PC-9 (cell line): ENCODE measurements around the gene CALM1. TPM values are rescaled to one million over a fixed set of nuclear protein-coding genes. Genes with fewer than 3 reads are reported as not detected.

ENCODE experiments used
- BruUV-seq: library from RNA; stranded (reverse); fragments of 400-500 nt; replicated peaks from 2 replicates; lab custom pipeline; 2021; lab: Mats Ljungman, UMichigan
- CTCF ChIA-PET: fragments of 300-600 bp; sonication (Branson Sonifier 250); formaldehyde crosslinking; loops from one replicate; lab custom pipeline; 2022; ENCODE audit warnings: antibody characterized with exemption; lab: Charles Lee
- POLR2A ChIA-PET: fragments of 300-600 bp; sonication (Branson Sonifier 250); formaldehyde crosslinking; loops from one replicate; lab custom pipeline; 2022; ENCODE audit warnings: antibody characterized with exemption; ENCODE audit not compliant: unreplicated experiment; lab: Charles Lee
- DNase-seq, 2 experiments: peaks; one replicate each; pipeline versions ENCODE4 v3.0.0 to v3.0.0-alpha.2; 2015 to 2022; ENCODE audit warnings: mixed read lengths in 1 of 2
- H2AFZ ChIP-seq: fragments of 200-600 bp; sonication (generic); 2 replicates; pipeline ENCODE4 v1.8.1; 2017; ENCODE audit warnings: antibody characterized with exemption
- H3F3A ChIP-seq: fragments of 200-600 bp; sonication (generic); 2 replicates; pipeline ENCODE4 v1.8.1; 2017; ENCODE audit warnings: antibody characterized with exemption, mild to moderate bottlenecking, low read depth; ENCODE audit not compliant: insufficient read depth
- H3K27ac ChIP-seq: fragments of 200-600 bp; sonication (generic); 2 replicates; pipeline ENCODE4 v1.6.1; 2016; ENCODE audit warnings: mixed run types
- H3K27me3 ChIP-seq: fragments of 200-600 bp; sonication (generic); 2 replicates; pipeline ENCODE4 v1.6.1; 2016; ENCODE audit warnings: low read depth, mixed run types; ENCODE audit not compliant: insufficient read depth
- H3K36me3 ChIP-seq: fragments of 200-600 bp; sonication (generic); 2 replicates; pipeline ENCODE4 v1.6.1; 2016; ENCODE audit warnings: low read depth, mixed run types
- H3K4me1 ChIP-seq: fragments of 200-600 bp; sonication (generic); replicated peaks from 2 replicates; pipeline ENCODE4 v1.6.1; 2016; ENCODE audit warnings: mixed run types; ENCODE audit not compliant: insufficient read depth
- H3K4me2 ChIP-seq: fragments of 200-600 bp; sonication (generic); 2 replicates; pipeline ENCODE4 v1.6.1; 2017; ENCODE audit warnings: mixed run types
- H3K4me3 ChIP-seq: fragments of 200-600 bp; sonication (generic); 2 replicates; pipeline ENCODE4 v1.6.1; 2016; ENCODE audit warnings: mixed run types
- H3K79me2 ChIP-seq: fragments of 200-600 bp; sonication (generic); 2 replicates; pipeline ENCODE4 v1.6.1; 2017; ENCODE audit warnings: low read depth, mixed run types
- H3K9me2 ChIP-seq: fragments of 200-600 bp; sonication (generic); 2 replicates; pipeline ENCODE4 v1.8.1; 2017; ENCODE audit warnings: mild to moderate bottlenecking; ENCODE audit not compliant: insufficient read depth
- H3K9me3 ChIP-seq: fragments of 200-600 bp; sonication (generic); 2 replicates; pipeline ENCODE4 v1.8.1; 2016; ENCODE audit warnings: low read depth; ENCODE audit not compliant: insufficient read depth
- H4K20me1 ChIP-seq: fragments of 200-600 bp; sonication (generic); 2 replicates; pipeline ENCODE4 v1.8.1; 2017; ENCODE audit not compliant: insufficient read depth
- EZH2 ChIP-seq: fragments of 200-600 bp; sonication (generic); IDR thresholded peaks from 2 replicates; pipeline ENCODE4 v1.8.0; 2017; ENCODE audit warnings: antibody characterized with exemption, low read depth
- intact Hi-C: fragments of 100-400 bp; cut with micrococcal nuclease; formaldehyde crosslinking; loops from one replicate; pipeline ENCODE4 v1.10.0; 2022; ENCODE audit not compliant: unreplicated experiment
- total RNA-seq: library from RNA; stranded (reverse); gene quantifications from 2 replicates; pipeline ENCODE4 v1.2.3, GENCODE V29; 2021
- TF ChIP-seq, protein P1 (sequence below): fragments of 200-600 bp; sonication (generic); conservative IDR thresholded peaks from 2 replicates; pipeline ENCODE4 v1.6.1; 2017; ENCODE audit warnings: mixed run types, antibody characterized with exemption, mild to moderate bottlenecking, moderate library complexity

The CALM1 gene
- total RNA-seq, 1 experiment from 2014 or later, result 103 TPM

DNA sequence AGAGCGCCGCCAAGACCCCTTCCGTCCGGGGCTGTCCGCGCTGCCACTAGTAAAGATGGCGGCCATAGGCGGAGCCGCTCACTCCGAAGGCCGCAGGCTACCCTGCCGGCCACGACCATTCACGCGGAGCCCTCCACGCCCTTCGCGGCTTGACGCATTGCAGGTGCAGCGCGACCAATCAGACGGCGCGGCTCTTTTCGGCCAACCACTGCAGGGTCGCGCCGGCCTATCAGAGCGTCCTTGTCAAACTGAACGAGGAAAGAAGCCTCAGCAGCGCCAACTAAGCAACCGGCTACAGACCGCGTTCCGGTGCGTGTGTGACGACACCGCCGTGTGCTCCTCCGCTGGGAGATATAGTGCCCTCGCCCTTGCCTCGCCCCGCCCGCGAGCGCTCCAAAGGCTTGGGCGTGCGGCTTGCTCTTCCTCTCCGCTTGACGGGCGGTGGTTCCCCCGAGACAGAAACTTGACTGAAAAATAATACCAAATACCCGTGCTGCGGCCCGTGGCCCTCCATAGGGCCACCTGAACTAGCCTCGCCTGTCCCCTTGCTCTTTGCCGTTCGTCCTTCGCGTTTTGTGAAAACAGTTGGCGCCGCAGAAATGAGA lies 13.6 kb upstream of the CALM1 start:
- peak overlapping the region; percentile 92 for H3K4me3 ChIP-seq
- H3K9me2 ChIP-seq, result no peaks in the 10 kb centered on the region
- no peaks in the 10 kb centered on the region for H3K36me3 ChIP-seq
- no peaks in the 10 kb centered on the region for H3K27me3 ChIP-seq
- peak overlapping the region; percentile 88 for H3K27ac ChIP-seq
- H2AFZ ChIP-seq, result peak overlapping the region; percentile 97
- H3K4me2 ChIP-seq, result peak overlapping the region; percentile 90
- BruUV-seq, result no TSS peak
- no peaks in the 10 kb centered on the region for H4K20me1 ChIP-seq
- intact Hi-C loops, result loop anchor here (1.0 to 5.0 kb wide), 2 partner anchors 14 to 51 kb away; partner anchors contain the start of genes CALM1 and NRDE2
- ChIA-PET CTCF (no interaction called here), POLR2A (no interaction called here)
- peak; percentile 87 to 94 for DNase-seq
- TF ChIP-seq, protein P1, sequence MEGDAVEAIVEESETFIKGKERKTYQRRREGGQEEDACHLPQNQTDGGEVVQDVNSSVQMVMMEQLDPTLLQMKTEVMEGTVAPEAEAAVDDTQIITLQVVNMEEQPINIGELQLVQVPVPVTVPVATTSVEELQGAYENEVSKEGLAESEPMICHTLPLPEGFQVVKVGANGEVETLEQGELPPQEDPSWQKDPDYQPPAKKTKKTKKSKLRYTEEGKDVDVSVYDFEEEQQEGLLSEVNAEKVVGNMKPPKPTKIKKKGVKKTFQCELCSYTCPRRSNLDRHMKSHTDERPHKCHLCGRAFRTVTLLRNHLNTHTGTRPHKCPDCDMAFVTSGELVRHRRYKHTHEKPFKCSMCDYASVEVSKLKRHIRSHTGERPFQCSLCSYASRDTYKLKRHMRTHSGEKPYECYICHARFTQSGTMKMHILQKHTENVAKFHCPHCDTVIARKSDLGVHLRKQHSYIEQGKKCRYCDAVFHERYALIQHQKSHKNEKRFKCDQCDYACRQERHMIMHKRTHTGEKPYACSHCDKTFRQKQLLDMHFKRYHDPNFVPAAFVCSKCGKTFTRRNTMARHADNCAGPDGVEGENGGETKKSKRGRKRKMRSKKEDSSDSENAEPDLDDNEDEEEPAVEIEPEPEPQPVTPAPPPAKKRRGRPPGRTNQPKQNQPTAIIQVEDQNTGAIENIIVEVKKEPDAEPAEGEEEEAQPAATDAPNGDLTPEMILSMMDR, result no peak
- no peak for TF ChIP-seq EZH2
- no peaks in the 10 kb centered on the region for H3K79me2 ChIP-seq
- H3K4me1 ChIP-seq, result peaks cover 19% of the 10 kb centered on the region
- H3K9me3 ChIP-seq, result no peaks in the 10 kb centered on the region
- H3F3A ChIP-seq, result peaks cover 3% of the 10 kb centered on the region; the same call in 1 of the 2 replicates

DNA sequence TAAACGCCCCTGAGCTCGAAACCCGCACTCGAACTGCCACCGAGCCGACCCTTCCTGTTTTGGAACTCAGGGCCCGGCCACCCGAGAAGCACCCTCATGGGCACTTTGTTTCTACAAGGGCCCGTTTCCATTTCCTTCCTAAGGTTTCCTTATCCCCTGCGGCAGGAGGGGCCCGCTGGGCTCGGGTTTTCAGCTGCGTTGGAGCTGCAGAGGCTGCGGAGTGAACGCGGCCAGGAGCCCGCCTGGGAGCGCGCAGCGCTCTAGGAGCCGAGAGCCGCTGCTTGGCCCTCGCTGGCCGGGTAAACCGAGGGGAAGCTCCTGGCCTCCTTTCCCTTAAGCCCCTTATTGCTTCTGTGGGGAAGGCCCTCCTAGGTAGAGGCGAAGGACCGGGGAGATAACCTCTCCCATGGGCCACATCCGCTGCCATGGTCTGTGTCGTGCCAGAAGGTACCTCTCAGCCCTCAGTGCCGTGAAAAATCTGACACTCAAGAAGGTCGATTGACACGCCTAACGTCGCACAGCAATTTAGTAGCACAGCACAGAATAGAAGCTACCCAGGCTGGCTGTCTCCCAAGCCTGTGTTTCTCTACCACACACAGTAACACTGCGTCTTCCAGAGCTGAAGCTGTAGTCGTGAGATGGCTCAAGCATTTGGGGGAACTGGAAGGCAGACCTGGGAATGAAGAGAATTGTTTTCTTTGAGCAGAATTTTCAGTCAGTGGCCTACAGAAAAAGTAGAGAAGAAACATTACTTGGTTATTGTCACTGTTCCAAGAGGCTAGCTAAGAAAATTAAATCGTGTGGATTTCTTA lies 12.9 kb upstream of the CALM1 start:
- Histone ChIP-seq H3K27me3 (no peaks in the 10 kb centered on the region), H3K9me3 (no peaks in the 10 kb centered on the region), H3K4me2 (peak overlapping the region; percentile 87), H3K27ac (peak overlapping the region; percentile 88), H3K9me2 (no peaks in the 10 kb centered on the region), H3F3A (peaks cover 3% of the 10 kb centered on the region; the same call in 1 of the 2 replicates), H3K4me1 (peaks cover 25% of the 10 kb centered on the region), H4K20me1 (no peaks in the 10 kb centered on the region), H3K36me3 (no peaks in the 10 kb centered on the region), H3K79me2 (no peaks in the 10 kb centered on the region), H3K4me3 (peak overlapping the region; percentile 92), H2AFZ (peak overlapping the region; percentile 92)
- ChIA-PET CTCF (no interaction called here), POLR2A (interaction anchor here (1.0 kb wide), 1 partner anchor 25 kb away, joined by 9 read pairs; no protein-coding TSS in a partner anchor)
- TSS peak; percentile 91 for BruUV-seq
- DNase-seq, result peak in 1 of 2 experiments; percentile 11
- intact Hi-C loops, result loop anchor here (1.0 to 5.0 kb wide), 2 partner anchors 13 to 52 kb away; partner anchors contain the start of genes CALM1 and NRDE2
- TF ChIP-seq, protein P1, result no peak
- TF ChIP-seq EZH2, result no peak

DNA sequence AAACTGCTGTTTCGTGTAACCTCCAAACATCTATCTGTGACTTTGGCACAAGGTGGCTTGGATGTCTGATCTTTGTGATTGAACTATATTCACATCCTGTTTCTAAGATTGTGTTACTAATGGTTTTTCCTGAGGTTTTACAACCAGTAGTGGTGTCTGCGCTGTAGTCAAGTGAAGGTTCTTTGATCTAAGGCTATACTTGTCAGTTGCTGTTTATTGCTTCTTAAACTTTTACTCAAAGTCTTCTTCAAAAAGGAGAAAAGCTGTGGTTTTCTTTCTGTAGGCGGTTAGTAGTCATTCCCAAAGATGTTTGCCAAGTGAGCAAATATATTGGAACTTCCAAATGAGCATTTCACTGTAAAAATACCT lies 12.3 kb upstream of the CALM1 start:
- BruUV-seq, result no TSS peak
- peaks cover 3% of the 10 kb centered on the region; the same call in 1 of the 2 replicates for H3F3A ChIP-seq
- POLR2A ChIA-PET, result interaction anchor here (1.0 kb wide), 1 partner anchor 25 kb away, joined by 9 read pairs; no protein-coding TSS in a partner anchor
- CTCF ChIA-PET, result no interaction called here
- H4K20me1 ChIP-seq, result no peaks in the 10 kb centered on the region
- no peak for DNase-seq
- H2AFZ ChIP-seq, result peak overlapping the region; percentile 92; the same call in 1 of the 2 replicates
- H3K27ac ChIP-seq, result no peak overlapping the region
- H3K4me1 ChIP-seq, result peaks cover 27% of the 10 kb centered on the region
- no peaks in the 10 kb centered on the region for H3K36me3 ChIP-seq
- intact Hi-C loops, result loop anchor here (5.0 kb wide), 1 partner anchor 52 kb away; the partner anchor contains the start of gene NRDE2
- H3K27me3 ChIP-seq, result no peaks in the 10 kb centered on the region
- peak overlapping the region; percentile 87 for H3K4me2 ChIP-seq
- H3K79me2 ChIP-seq, result no peaks in the 10 kb centered on the region
- TF ChIP-seq, protein P1, result no peak
- TF ChIP-seq EZH2, result no peak
- peak overlapping the region; percentile 92; the same call in 1 of the 2 replicates for H3K4me3 ChIP-seq
- no peaks in the 10 kb centered on the region for H3K9me3 ChIP-seq
- no peaks in the 10 kb centered on the region for H3K9me2 ChIP-seq
